K562 (cell line): Measurements from ENCODE around the gene TRMT112. TPM values are rescaled to one million over a fixed set of nuclear protein-coding genes. Genes with fewer than 3 reads are reported as not detected.

Experiments
- CHD4 ChIP-seq: fragments of 200-600 bp; sonication (generic); IDR thresholded peaks from 3 replicates; pipeline ENCODE4 v1.6.1; 2012; ENCODE audit warnings: low read depth, mild to moderate bottlenecking, mixed read lengths, low read length, inconsistent platforms; ENCODE audit not compliant: insufficient read depth, insufficient replicate concordance, poor library complexity, severe bottlenecking
- EGR1 ChIP-seq: fragments of 450-650 bp; conservative IDR thresholded peaks from 2 replicates; pipeline ENCODE4 v1.6.1; 2017; ENCODE audit warnings: mild to moderate bottlenecking
- ETS2 ChIP-seq: IDR thresholded peaks from 2 replicates; pipeline ENCODE4 v1.6.1; 2016; ENCODE audit warnings: borderline replicate concordance, missing genetic modification characterization, mild to moderate bottlenecking, moderate library complexity, missing compliant biosample characterization; ENCODE audit not compliant: poor library complexity, severe bottlenecking
- HDAC2 ChIP-seq: fragments of 450-650 bp; IDR thresholded peaks from 2 replicates; pipeline ENCODE4 v1.6.1; 2016; ENCODE audit warnings: mild to moderate bottlenecking
- KAT2B ChIP-seq: IDR thresholded peaks from one replicate; pipeline ENCODE4 v1.6.1; 2012; ENCODE audit warnings: low read depth, mild to moderate bottlenecking, control low read depth, inconsistent platforms, low read length, moderate library complexity
- MCM3 ChIP-seq: fragments of 450-650 bp; IDR thresholded peaks from 2 replicates; pipeline ENCODE4 v1.6.1; 2016
- PRPF4 ChIP-seq: fragments of 200-400 bp; formaldehyde crosslinking; IDR thresholded peaks from one replicate; pipeline ENCODE4 v1.6.1; 2017; ENCODE audit warnings: low read length, low read depth, mild to moderate bottlenecking; ENCODE audit not compliant: insufficient read depth, poor library complexity, severe bottlenecking
- PYGO2 ChIP-seq: fragments of 450-650 bp; IDR thresholded peaks from 2 replicates; pipeline ENCODE4 v1.6.1; 2016; ENCODE audit warnings: mild to moderate bottlenecking, missing genetic modification characterization, moderate library complexity, missing compliant biosample characterization
- RBFOX2 ChIP-seq: fragments of 200-400 bp; formaldehyde crosslinking; IDR thresholded peaks from 2 replicates; pipeline ENCODE4 v1.6.1; 2017; ENCODE audit warnings: low read depth, mild to moderate bottlenecking, low read length, moderate library complexity
- RNF219 ChIP-seq: fragments of 250-450 bp; sonication (Bioruptor Pico); IDR thresholded peaks from 2 replicates; pipeline ENCODE4 v1.5.0; 2022; ENCODE audit warnings: mild to moderate bottlenecking
- SP2 ChIP-seq: IDR thresholded peaks from 2 replicates; pipeline ENCODE4 v1.6.1; 2011; ENCODE audit warnings: mild to moderate bottlenecking, low read depth, low read length, moderate library complexity; ENCODE audit not compliant: poor library complexity, severe bottlenecking; ENCODE audit errors: extremely low read depth
- UBTF ChIP-seq, 2 experiments: IDR thresholded peaks; 2 replicates each; pipeline ENCODE4 v1.6.1; 2012; ENCODE audit warnings: improper control_type of control experiment in 2 of 2, low read depth in 2 of 2, low read length in 2 of 2, borderline replicate concordance in 1 of 2
- ZKSCAN8 ChIP-seq: fragments of 200-800 bp; sonication (Bioruptor generic); IDR thresholded peaks from 2 replicates; pipeline ENCODE4 v1.6.1; 2016; ENCODE audit warnings: missing genetic modification characterization, missing compliant biosample characterization
- ZNF407 ChIP-seq: fragments of 450-650 bp; IDR thresholded peaks from 2 replicates; pipeline ENCODE4 v1.6.1; 2016; ENCODE audit warnings: low read depth
- polyA plus RNA-seq, 8 experiments: library from polyadenylated mRNA; depleted of rRNA in 4 of 8; stranded (reverse) in 5 of 8; unstranded in 3 of 8; fragments of >200 nt; fragmentation: Nextera tagmentation in 2 of 8; fragmentation: Illumina TruSeq in 1 of 8; extraction: Ambion mirVana in 2 of 8; extraction: Trizol in 1 of 8; gene quantifications; 2 replicates each; pipeline versions ENCODE4 v1.2.1 to v1.2.3, GENCODE V29; 2011 to 2014; ENCODE audit warnings: inconsistent platforms in 1 of 8, missing spikeins in 1 of 8
- total RNA-seq, 7 experiments: library from RNA; depleted of rRNA in 6 of 7; stranded (reverse); fragments of >200 nt in 6 of 7; fragmentation: Illumina TruSeq in 2 of 7; extraction: Trizol in 2 of 7; gene quantifications; 2 replicates each; pipeline versions ENCODE4 v1.2.1 to v1.2.3, GENCODE V29; 2011 to 2021; ENCODE audit warnings: low replicate concordance in 1 of 7

The TRMT112 gene
- total and polyA plus RNA-seq, 9 of the 15 experiments (the other 6 are each of a cell fraction or from before 2014, with no cell fraction given): 162 to 444 (median 300) TPM

DNA sequence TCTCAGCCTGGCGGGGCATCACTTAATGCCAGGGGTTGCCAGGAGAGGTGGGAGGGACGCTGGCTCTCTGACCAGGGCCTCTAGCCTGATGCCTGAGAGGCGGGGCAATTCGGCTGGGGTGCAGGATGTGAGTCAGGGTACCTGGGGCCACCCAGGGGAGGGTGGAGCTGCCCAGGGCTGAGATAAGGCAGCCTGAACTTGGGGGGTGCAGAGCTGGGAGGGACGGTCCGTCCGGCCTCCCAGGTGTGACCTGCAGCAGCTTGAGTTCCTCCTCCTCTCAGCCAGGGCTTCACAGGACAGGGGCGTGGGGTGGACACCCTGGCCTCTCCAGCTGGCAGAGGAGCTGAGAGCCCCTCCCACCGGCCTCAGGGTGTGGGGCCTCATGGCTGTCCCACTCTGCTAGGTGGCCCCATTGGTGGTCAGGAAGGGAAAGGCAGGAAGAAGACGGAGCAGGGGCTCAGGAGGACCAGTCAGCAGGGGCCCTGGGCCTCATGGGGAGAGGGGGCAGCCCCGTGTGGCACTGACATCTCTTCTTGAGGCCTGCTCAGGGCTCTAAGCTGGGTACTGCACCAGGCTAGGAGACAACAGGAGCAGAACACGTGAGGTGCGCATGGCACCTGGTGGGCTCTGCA is 40.7 kb upstream of the TRMT112 start (continued):
- TF ChIP-seq PRPF4 (no peak), MCM3 (no peak), SP2 (no peak), RNF219 (CRISPR knock-in tag) (no peak), CHD4 (no peak), ZNF407 (no peak), ETS2 (tag) (no peak), RBFOX2 (0 out of 2 replicates have a peak, but pooled peaks have one; percentile 6), HDAC2 (0 out of 2 replicates have a peak, but pooled peaks have one; percentile 25), UBTF (IDR thresholded peaks at IDR 0.05; ENCODE audit: borderline replicate concordance in 1 of 2, low read depth in 2 of 2, low read length in 2 of 2) (no peak), KAT2B (no peak), EGR1 (no peak), PYGO2 (tag) (no peak), ZKSCAN8 (CRISPR knock-in tag) (no peak)
